Measurements from ENCODE around the gene DBP.

DBP gene

GRCh38 chr19:48656840-48657474 lies 19.8 kb upstream of the DBP start (continued):
- no peak for TF ChIP-seq ZNF549 (tag by site-specific recombination; IDR thresholded peaks at IDR 0.05)
- TF ChIP-seq, protein P1, sequence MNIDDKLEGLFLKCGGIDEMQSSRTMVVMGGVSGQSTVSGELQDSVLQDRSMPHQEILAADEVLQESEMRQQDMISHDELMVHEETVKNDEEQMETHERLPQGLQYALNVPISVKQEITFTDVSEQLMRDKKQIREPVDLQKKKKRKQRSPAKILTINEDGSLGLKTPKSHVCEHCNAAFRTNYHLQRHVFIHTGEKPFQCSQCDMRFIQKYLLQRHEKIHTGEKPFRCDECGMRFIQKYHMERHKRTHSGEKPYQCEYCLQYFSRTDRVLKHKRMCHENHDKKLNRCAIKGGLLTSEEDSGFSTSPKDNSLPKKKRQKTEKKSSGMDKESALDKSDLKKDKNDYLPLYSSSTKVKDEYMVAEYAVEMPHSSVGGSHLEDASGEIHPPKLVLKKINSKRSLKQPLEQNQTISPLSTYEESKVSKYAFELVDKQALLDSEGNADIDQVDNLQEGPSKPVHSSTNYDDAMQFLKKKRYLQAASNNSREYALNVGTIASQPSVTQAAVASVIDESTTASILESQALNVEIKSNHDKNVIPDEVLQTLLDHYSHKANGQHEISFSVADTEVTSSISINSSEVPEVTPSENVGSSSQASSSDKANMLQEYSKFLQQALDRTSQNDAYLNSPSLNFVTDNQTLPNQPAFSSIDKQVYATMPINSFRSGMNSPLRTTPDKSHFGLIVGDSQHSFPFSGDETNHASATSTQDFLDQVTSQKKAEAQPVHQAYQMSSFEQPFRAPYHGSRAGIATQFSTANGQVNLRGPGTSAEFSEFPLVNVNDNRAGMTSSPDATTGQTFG (tag by site-specific recombination; IDR thresholded peaks at IDR 0.05; ENCODE audit: borderline replicate concordance), result no peak
- TF ChIP-seq ZNF624 (tag by site-specific recombination; IDR thresholded peaks at IDR 0.05), result no peak
- no peak for TF ChIP-seq ZNF621 (tag by site-specific recombination; IDR thresholded peaks at IDR 0.05)
- 0 out of 2 replicates have a peak, but pooled peaks have one; percentile 24 for TF ChIP-seq ZNF391 (tag by site-specific recombination; IDR thresholded peaks at IDR 0.05; ENCODE audit: borderline replicate concordance, low read depth)
- no peak for TF ChIP-seq SALL2 (tag by site-specific recombination; IDR thresholded peaks at IDR 0.05; ENCODE audit: borderline replicate concordance)
- no peak for TF ChIP-seq ZNF555 (tag by site-specific recombination; conservative IDR thresholded peaks at IDR 0.05)
- no peak for TF ChIP-seq ZNF132 (tag by site-specific recombination; IDR thresholded peaks at IDR 0.05; ENCODE audit: borderline replicate concordance)
- 0 out of 2 replicates have a peak, but pooled peaks have one; percentile 25 for TF ChIP-seq KLF1 (tag by site-specific recombination; IDR thresholded peaks at IDR 0.05)
- TF ChIP-seq ZNF76 (tag by site-specific recombination; IDR thresholded peaks at IDR 0.05; ENCODE audit: borderline replicate concordance, low read depth), result no peak
- no peak for TF ChIP-seq ZNF112 (tag by site-specific recombination; IDR thresholded peaks at IDR 0.05)
- no peak for TF ChIP-seq KLF10 (tag by site-specific recombination; IDR thresholded peaks at IDR 0.05)
- TF ChIP-seq ZNF777 (tag by site-specific recombination; IDR thresholded peaks at IDR 0.05; ENCODE audit: borderline replicate concordance), result no peak
- TF ChIP-seq, protein P2, sequence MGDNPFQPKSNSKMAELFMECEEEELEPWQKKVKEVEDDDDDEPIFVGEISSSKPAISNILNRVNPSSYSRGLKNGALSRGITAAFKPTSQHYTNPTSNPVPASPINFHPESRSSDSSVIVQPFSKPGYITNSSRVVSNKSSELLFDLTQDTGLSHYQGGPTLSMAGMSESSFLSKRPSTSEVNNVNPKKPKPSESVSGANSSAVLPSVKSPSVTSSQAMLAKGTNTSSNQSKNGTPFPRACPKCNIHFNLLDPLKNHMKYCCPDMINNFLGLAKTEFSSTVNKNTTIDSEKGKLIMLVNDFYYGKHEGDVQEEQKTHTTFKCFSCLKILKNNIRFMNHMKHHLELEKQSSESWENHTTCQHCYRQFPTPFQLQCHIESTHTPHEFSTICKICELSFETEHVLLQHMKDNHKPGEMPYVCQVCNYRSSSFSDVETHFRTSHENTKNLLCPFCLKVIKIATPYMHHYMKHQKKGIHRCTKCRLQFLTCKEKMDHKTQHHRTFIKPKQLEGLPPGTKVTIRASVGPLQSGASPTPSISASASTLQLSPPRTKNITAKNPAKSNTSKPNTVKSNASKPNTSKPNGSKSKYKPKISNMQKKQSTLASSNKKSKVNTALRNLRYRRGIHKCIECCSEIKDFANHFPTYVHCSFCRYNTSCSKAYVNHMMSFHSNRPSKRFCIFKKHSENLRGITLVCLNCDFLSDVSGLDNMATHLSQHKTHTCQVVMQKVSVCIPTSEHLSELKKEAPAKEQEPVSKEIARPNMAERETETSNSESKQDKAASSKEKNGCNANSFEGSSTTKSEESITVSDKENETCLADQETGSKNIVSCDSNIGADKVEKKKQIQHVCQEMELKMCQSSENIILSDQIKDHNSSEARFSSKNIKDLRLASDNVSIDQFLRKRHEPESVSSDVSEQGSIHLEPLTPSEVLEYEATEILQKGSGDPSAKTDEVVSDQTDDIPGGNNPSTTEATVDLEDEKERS (tag by site-specific recombination; IDR thresholded peaks at IDR 0.05), result no peak
- TF ChIP-seq ZNF558 (tag by site-specific recombination; IDR thresholded peaks at IDR 0.05), result no peak
- TF ChIP-seq, protein P3, sequence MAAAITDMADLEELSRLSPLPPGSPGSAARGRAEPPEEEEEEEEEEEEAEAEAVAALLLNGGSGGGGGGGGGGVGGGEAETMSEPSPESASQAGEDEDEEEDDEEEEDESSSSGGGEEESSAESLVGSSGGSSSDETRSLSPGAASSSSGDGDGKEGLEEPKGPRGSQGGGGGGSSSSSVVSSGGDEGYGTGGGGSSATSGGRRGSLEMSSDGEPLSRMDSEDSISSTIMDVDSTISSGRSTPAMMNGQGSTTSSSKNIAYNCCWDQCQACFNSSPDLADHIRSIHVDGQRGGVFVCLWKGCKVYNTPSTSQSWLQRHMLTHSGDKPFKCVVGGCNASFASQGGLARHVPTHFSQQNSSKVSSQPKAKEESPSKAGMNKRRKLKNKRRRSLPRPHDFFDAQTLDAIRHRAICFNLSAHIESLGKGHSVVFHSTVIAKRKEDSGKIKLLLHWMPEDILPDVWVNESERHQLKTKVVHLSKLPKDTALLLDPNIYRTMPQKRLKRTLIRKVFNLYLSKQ (tag by site-specific recombination; IDR thresholded peaks at IDR 0.05; ENCODE audit: borderline replicate concordance), result no peak
- TF ChIP-seq KLF8 (tag by site-specific recombination; IDR thresholded peaks at IDR 0.05), result no peak
- TF ChIP-seq ZNF792 (tag by site-specific recombination; IDR thresholded peaks at IDR 0.05), result no peak
- no peak for TF ChIP-seq ZIC2 (tag by site-specific recombination; IDR thresholded peaks at IDR 0.05)
- TF ChIP-seq ZNF114 (tag by site-specific recombination; IDR thresholded peaks at IDR 0.05), result no peak
- TF ChIP-seq ATF2 (tag by site-specific recombination; IDR thresholded peaks at IDR 0.05; ENCODE audit: low read depth), result no peak
- no peak for TF ChIP-seq ZBTB20 (tag by site-specific recombination; IDR thresholded peaks at IDR 0.05)
- 0 out of 2 replicates have a peak, but pooled peaks have one; percentile 13 for TF ChIP-seq TSHZ1 (tag by site-specific recombination; IDR thresholded peaks at IDR 0.05; ENCODE audit: borderline replicate concordance)
